COLO668 (cell line): ENCODE results near the gene CLDN6.

Source experiments
- DNase-seq: peaks from one replicate; lab custom pipeline; 2025; ENCODE audit not compliant: unreplicated experiment; lab: John Stamatoyannopoulos, UW

Gene CLDN6

GRCh38 chr16:3029491-3030221, 11.7 kb upstream of the CLDN6 start:
- DNase-seq: no peak

GRCh38 chr16:3028716-3029319, 10.8 kb upstream of the CLDN6 start:
- DNase-seq: no peak

DNA sequence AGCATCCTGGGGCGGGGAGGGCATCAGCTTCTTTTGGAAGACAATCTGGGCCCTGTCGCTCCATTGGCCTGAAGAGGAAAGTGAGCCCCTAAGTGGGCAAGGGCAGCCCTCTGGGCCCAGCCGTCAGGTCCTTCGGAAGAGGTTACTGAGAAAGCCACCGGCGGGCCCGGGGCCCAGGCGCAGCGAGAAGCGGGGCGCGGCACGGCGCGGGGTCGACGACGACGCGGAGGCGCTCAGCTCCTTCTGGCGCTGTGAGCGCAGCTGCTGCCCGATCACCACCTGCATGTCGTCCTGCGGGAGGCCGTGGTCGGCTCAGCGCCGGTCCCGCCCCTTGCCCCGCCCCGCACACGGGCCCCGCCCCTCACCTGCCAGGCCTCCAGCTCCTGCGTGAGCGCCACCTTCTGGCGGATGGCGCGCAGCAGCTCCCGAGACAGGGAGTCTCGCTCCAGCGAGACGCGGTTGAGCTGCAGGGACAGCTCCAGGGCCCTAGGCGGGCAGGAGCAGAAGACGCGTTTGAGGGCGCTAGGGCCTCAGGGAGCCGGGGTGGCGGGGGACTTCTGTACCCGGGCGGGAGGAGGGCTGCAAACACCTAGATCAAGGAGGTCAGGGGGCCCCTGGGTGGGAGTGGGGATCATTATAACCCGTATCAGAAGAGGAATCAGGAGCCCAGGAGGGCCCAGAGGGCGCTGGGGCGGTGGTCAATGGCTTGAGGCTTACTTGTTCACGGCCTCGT, 10.2 kb upstream of the CLDN6 start:
- DNase-seq: peak; percentile 94

- DNase-seq: no peak
These were observed 9.5 kb upstream of the CLDN6 start for GRCh38 chr16:3027489-3027795.

GRCh38 chr16:3026609-3027488, 8.9 kb upstream of the CLDN6 start:
- DNase-seq: no peak

- DNase-seq: no peak
These were observed 8.0 kb upstream of the CLDN6 start for GRCh38 chr16:3026003-3026378.

DNA sequence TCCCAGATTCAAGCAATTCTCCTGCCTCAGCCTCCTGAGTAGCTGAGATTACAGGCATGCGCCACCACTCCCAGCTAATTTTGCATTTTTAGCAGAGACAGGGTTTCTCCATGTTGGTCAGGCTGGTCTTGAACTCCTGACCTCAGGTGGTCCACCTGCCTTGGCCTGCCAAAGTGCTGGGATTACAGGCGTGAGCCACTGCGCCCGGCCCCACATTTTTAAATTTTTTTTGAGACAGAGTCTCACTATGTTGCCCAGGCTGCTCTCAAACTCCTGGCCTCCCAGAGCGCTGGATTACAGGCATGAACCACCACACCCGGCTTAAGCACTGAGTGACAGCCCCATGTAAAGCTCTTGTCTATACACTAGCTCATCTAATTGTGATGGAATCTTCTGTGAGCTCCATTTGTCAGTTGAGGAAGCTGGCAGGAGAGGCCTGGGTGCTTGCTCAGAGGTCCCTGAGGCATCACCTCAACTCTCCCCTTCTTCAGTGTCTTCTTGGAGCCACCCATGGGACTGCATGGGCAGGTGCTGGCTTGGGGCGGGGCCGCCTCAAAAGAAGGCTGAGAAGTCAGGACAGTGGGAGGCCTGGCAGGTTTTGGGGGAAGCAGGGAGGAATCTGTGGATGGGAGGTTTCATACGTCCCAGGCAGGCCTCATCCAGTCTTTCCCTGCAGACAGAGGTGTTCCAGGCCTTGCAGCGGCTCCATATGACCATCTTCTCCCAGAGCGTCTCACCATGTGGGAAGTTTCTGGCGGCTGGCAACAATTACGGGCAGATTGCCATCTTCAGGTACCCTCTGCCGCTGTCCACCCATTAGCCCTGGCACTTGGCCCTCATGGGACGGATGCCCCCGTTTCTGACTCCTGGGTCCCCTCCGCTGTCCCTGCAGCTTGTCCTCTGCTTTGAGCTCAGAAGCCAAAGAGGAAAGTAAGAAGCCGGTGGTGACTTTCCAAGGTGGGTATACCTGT, 7.3 kb upstream of the CLDN6 start:
- DNase-seq: no peak

GRCh38 chr16:3023669-3024478, 5.9 kb upstream of the CLDN6 start, which contains the start of the genes HCFC1R1 and THOC6:
Gene HCFC1R1, minus strand, starts transcription at chr16:3023942. Its CDS starts 1 bp downstream, at chr16:3023941.
Gene THOC6, plus strand, starts transcription at chr16:3024035. Its CDS starts 292 bp downstream, at chr16:3024327.
- peak; percentile 98 for DNase-seq

DNA sequence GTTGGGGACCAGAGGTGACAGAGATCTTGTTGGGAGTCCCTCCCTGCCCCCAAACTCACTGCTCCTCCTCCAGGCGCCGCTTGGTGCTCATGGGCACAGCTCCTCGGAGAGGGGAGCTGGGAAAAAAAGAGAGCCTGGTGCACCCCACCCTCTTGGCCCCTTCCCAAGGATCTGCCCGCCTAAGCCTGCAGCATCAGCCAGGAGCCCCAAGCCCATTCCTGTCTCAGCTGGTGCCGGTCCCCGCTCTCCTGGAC, 5.4 kb upstream of the CLDN6 start:
- peak; percentile 25 for DNase-seq

GRCh38 chr16:3022684-3023414, 4.9 kb upstream of the CLDN6 start:
- no peak for DNase-seq

GRCh38 chr16:3022208-3022683, 4.3 kb upstream of the CLDN6 start:
- DNase-seq: peak; percentile 72

DNA sequence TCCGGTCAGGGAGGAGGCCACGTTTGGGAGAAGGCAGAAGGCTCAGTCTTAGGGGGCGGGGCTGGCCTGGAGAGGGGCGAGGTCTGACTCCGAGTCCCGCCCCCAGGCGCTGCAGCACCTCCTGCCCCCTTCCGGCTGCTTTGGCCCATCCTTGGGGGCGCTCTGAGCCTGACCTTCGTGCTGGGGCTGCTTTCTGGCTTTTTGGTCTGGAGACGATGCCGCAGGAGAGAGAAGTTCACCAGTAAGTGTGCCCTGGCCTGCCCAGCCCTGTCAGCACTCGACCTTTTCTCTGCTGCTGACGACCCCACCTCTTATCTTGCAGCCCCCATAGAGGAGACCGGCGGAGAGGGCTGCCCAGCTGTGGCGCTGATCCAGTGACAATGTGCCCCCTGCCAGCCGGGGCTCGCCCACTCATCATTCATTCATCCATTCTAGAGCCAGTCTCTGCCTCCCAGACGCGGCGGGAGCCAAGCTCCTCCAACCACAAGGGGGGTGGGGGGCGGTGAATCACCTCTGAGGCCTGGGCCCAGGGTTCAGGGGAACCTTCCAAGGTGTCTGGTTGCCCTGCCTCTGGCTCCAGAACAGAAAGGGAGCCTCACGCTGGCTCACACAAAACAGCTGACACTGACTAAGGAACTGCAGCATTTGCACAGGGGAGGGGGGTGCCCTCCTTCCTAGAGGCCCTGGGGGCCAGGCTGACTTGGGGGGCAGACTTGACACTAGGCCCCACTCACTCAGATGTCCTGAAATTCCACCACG, 3.6 kb upstream of the CLDN6 start:
- peak; percentile 73 for DNase-seq

GRCh38 chr16:3020604-3021448, 2.8 kb upstream of the CLDN6 start:
- peak; percentile 55 for DNase-seq

- DNase-seq: peak; percentile 86
These were observed 2.2 kb upstream of the CLDN6 start, which contains the start of gene TNFRSF12A for GRCh38 chr16:3020247-3020603. Gene TNFRSF12A, plus strand, starts transcription at chr16:3020368. Its CDS starts 30 bp downstream, at chr16:3020398.

GRCh38 chr16:3019594-3020246, 1.7 kb upstream of the CLDN6 start:
- no peak for DNase-seq

- DNase-seq: no peak
These were observed 639 bp downstream of the CLDN6 start for GRCh38 chr16:3017344-3017743.
